Hepatocyte (in vitro differentiated cells): ENCODE results near the gene PLA2G2C. TPM values are rescaled to one million over a fixed set of nuclear protein-coding genes. Genes with fewer than 3 reads are reported as not detected.

Experiments
- DNase-seq: peaks from one replicate; pipeline ENCODE4 v3.0.0-alpha.2; 2016; ENCODE audit warnings: low spot score
- H2AFZ ChIP-seq: fragments of 200-600 bp; sonication (generic); 2 replicates; pipeline ENCODE4 v1.6.0; 2016; ENCODE audit warnings: antibody characterized with exemption, mild to moderate bottlenecking
- H3K27ac ChIP-seq: fragments of 200-600 bp; sonication (generic); 2 replicates; pipeline ENCODE4 v1.5.1; 2016; ENCODE audit warnings: mild to moderate bottlenecking
- H3K27me3 ChIP-seq: fragments of 200-600 bp; sonication (generic); 2 replicates; pipeline ENCODE4 v1.6.1; 2016
- H3K36me3 ChIP-seq: fragments of 200-600 bp; sonication (generic); replicated peaks from 2 replicates; pipeline ENCODE4 v1.5.1; 2016; ENCODE audit warnings: low read depth; ENCODE audit not compliant: insufficient read depth
- H3K4me1 ChIP-seq: fragments of 200-600 bp; sonication (generic); 2 replicates; pipeline ENCODE4 v1.5.1; 2016; ENCODE audit warnings: mild to moderate bottlenecking, moderate library complexity; ENCODE audit not compliant: insufficient read depth
- H3K4me2 ChIP-seq: fragments of 200-600 bp; sonication (generic); 2 replicates; pipeline ENCODE4 v1.6.0; 2016
- H3K4me3 ChIP-seq: fragments of 200-600 bp; sonication (generic); 2 replicates; pipeline ENCODE4 v1.5.1; 2016; ENCODE audit warnings: mild to moderate bottlenecking
- H3K79me2 ChIP-seq: fragments of 200-600 bp; sonication (generic); 2 replicates; pipeline ENCODE4 v1.6.0; 2017; ENCODE audit warnings: mild to moderate bottlenecking
- H3K9me2 ChIP-seq: fragments of 200-600 bp; sonication (generic); replicated peaks from 2 replicates; pipeline ENCODE4 v1.6.0; 2017; ENCODE audit warnings: mild to moderate bottlenecking; ENCODE audit not compliant: insufficient read depth
- H3K9me3 ChIP-seq: fragments of 200-600 bp; sonication (generic); 2 replicates; pipeline ENCODE4 v1.5.1; 2016; ENCODE audit warnings: low read depth, mild to moderate bottlenecking
- H4K20me1 ChIP-seq: fragments of 200-600 bp; sonication (generic); 2 replicates; pipeline ENCODE4 v1.6.0; 2016; ENCODE audit warnings: mild to moderate bottlenecking; ENCODE audit not compliant: insufficient read depth, poor library complexity, severe bottlenecking
- EZH2 ChIP-seq: fragments of 200-600 bp; sonication (generic); IDR thresholded peaks from 2 replicates; pipeline ENCODE4 v1.6.1; 2016; ENCODE audit warnings: antibody characterized with exemption, mild to moderate bottlenecking, borderline replicate concordance
- EZH2phosphoT487 ChIP-seq: fragments of 200-600 bp; sonication (generic); IDR thresholded peaks from one replicate; pipeline ENCODE4 v1.6.1; 2018; ENCODE audit warnings: antibody characterized with exemption, mild to moderate bottlenecking, low read depth, moderate library complexity; ENCODE audit not compliant: unreplicated experiment, severe bottlenecking
- WGBS: methylation state at CpG from one replicate; pipeline ENCODE4 v1.1.6; 2016; ENCODE audit warnings: low lambda C conversion rate; ENCODE audit errors: missing lambda C conversion rate; 5-methylcytosine and 5-hydroxymethylcytosine counted together
- polyA plus RNA-seq: library from polyadenylated mRNA; unstranded; fragments of >200 nt; fragmentation: Nextera tagmentation; extraction: Ambion mirVana; gene quantifications from 2 replicates; pipeline ENCODE4 v1.2.1, GENCODE V29; 2016
- total RNA-seq: library from RNA; depleted of rRNA; stranded (reverse); fragments of >200 nt; gene quantifications from 2 replicates; pipeline ENCODE4 v1.2.3, GENCODE V29; 2014
- TF ChIP-seq, protein P1 (sequence below): fragments of 200-600 bp; sonication (generic); IDR thresholded peaks from 2 replicates; pipeline ENCODE4 v1.5.1; 2016; ENCODE audit warnings: antibody characterized with exemption, mild to moderate bottlenecking; ENCODE audit not compliant: poor library complexity

PLA2G2C gene
- total and polyA plus RNA-seq, 2 experiments from 2014 or later, result not detected

- WGBS, result 88% methylated on average over 13 of the region's 13 CpGs
- no peak for DNase-seq
- Histone ChIP-seq H3K27ac (no peak overlapping the region), H3K4me3 (no peak overlapping the region), H3K9me2 (no peaks in the 10 kb centered on the region), H3K36me3 (no peaks in the 10 kb centered on the region), H2AFZ (no peak overlapping the region), H3K9me3 (no peaks in the 10 kb centered on the region), H4K20me1 (no peaks in the 10 kb centered on the region), H3K27me3 (no peaks in the 10 kb centered on the region), H3K4me1 (no peaks in the 10 kb centered on the region), H3K79me2 (no peaks in the 10 kb centered on the region), H3K4me2 (no peak overlapping the region)
- TF ChIP-seq EZH2phosphoT487 (no peak), EZH2 (no peak)
- TF ChIP-seq, protein P1, sequence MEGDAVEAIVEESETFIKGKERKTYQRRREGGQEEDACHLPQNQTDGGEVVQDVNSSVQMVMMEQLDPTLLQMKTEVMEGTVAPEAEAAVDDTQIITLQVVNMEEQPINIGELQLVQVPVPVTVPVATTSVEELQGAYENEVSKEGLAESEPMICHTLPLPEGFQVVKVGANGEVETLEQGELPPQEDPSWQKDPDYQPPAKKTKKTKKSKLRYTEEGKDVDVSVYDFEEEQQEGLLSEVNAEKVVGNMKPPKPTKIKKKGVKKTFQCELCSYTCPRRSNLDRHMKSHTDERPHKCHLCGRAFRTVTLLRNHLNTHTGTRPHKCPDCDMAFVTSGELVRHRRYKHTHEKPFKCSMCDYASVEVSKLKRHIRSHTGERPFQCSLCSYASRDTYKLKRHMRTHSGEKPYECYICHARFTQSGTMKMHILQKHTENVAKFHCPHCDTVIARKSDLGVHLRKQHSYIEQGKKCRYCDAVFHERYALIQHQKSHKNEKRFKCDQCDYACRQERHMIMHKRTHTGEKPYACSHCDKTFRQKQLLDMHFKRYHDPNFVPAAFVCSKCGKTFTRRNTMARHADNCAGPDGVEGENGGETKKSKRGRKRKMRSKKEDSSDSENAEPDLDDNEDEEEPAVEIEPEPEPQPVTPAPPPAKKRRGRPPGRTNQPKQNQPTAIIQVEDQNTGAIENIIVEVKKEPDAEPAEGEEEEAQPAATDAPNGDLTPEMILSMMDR, result no peak
Measured at GRCh38 chr1:20147846-20148570, 38.3 kb downstream of the PLA2G2C start.

GRCh38 chr1:20143734-20144565 is 42.4 kb downstream of the PLA2G2C start:
- WGBS, result 71% methylated on average over 13 of the region's 13 CpGs
- Histone ChIP-seq H3K36me3 (no peaks in the 10 kb centered on the region), H3K27ac (no peak overlapping the region), H3K4me2 (no peak overlapping the region), H3K9me3 (no peaks in the 10 kb centered on the region), H4K20me1 (no peaks in the 10 kb centered on the region), H3K9me2 (no peaks in the 10 kb centered on the region), H3K79me2 (no peaks in the 10 kb centered on the region), H3K4me3 (no peak overlapping the region), H3K4me1 (no peaks in the 10 kb centered on the region), H2AFZ (no peak overlapping the region), H3K27me3 (no peaks in the 10 kb centered on the region)
- DNase-seq, result no peak
- no peak for TF ChIP-seq EZH2phosphoT487
- TF ChIP-seq, protein P1, result no peak
- TF ChIP-seq EZH2, result no peak

GRCh38 chr1:20143318-20143717 is 43.0 kb downstream of the PLA2G2C start:
- Histone ChIP-seq H3K27me3 (no peaks in the 10 kb centered on the region), H3K79me2 (no peaks in the 10 kb centered on the region), H3K4me1 (no peaks in the 10 kb centered on the region), H3K9me2 (no peaks in the 10 kb centered on the region), H3K27ac (no peak overlapping the region), H2AFZ (no peak overlapping the region), H3K36me3 (no peaks in the 10 kb centered on the region), H3K4me3 (no peak overlapping the region), H3K4me2 (no peak overlapping the region), H3K9me3 (no peaks in the 10 kb centered on the region), H4K20me1 (no peaks in the 10 kb centered on the region)
- TF ChIP-seq, protein P1, result no peak
- no peak for TF ChIP-seq EZH2phosphoT487
- no peak for TF ChIP-seq EZH2
- WGBS, result 95% methylated on average over 8 of the region's 8 CpGs
- DNase-seq, result no peak
